Ishikawa (cell line): ENCODE measurements around the gene CRABP1.

Experiments used
- CEBPB ChIP-seq: IDR thresholded peaks from 2 replicates; pipeline ENCODE4 v1.6.1; 2012
- CREB1 ChIP-seq: IDR thresholded peaks from 2 replicates; pipeline ENCODE4 v1.6.1; 2012; ENCODE audit warnings: low read depth
- EP300 ChIP-seq: IDR thresholded peaks from 2 replicates; pipeline ENCODE4 v1.6.1; 2012; ENCODE audit warnings: borderline replicate concordance
- MAX ChIP-seq: IDR thresholded peaks from 2 replicates; pipeline ENCODE4 v1.6.1; 2012
- NFIC ChIP-seq: IDR thresholded peaks from 2 replicates; pipeline ENCODE4 v1.6.1; 2012
- RAD21 ChIP-seq: IDR thresholded peaks from 2 replicates; pipeline ENCODE4 v1.6.1; 2012; ENCODE audit warnings: low read depth
- REST ChIP-seq: IDR thresholded peaks from 2 replicates; pipeline ENCODE4 v1.6.1; 2012; ENCODE audit warnings: low read depth, mild to moderate bottlenecking
- TAF1 ChIP-seq: IDR thresholded peaks from 2 replicates; pipeline ENCODE4 v1.6.1; 2012; ENCODE audit warnings: low read depth, mild to moderate bottlenecking
- TF ChIP-seq, protein P1 (sequence below): IDR thresholded peaks from 2 replicates; pipeline ENCODE4 v1.6.1; 2012

DNA sequence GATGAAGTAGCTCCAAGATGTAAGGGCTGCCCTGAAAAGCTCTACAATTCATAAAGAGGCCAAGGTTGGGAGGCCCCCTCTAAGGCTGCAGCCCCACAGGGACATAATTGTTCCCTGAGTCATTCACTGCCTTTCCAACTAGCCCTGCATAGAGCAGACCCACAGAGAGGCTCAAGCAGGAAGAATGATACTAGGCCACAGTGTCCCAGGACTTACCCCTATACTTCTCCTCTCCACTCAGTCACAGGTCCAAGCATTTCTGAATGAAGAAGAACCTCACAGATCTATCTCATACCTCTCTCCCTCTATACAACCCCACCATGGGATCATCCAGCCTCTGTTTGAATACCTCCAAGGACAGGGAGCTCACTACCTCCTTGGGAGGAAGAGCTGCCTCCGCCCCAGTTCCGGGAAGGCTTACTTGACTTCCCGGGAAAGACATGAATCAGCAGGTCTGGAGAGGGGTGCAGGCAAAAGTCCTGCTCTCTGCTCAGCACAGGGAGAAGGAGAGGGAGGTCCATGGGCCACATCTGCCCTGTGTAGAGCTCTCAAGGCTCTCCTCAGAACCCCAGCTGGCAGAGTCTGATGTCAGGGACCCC is 33.9 kb upstream of the CRABP1 start:
- no peak for TF ChIP-seq TAF1
- TF ChIP-seq CREB1, result no peak
- TF ChIP-seq CEBPB, result no peak
- TF ChIP-seq, protein P1, sequence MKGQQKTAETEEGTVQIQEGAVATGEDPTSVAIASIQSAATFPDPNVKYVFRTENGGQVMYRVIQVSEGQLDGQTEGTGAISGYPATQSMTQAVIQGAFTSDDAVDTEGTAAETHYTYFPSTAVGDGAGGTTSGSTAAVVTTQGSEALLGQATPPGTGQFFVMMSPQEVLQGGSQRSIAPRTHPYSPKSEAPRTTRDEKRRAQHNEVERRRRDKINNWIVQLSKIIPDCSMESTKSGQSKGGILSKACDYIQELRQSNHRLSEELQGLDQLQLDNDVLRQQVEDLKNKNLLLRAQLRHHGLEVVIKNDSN, result no peak
- TF ChIP-seq NFIC, result no peak
- TF ChIP-seq MAX, result no peak
- no peak for TF ChIP-seq EP300
- no peak for TF ChIP-seq RAD21
- no peak for TF ChIP-seq REST
